Suprapubic skin (tissue), 4 donors: ENCODE measurements around the gene LRGUK. TPM values are rescaled to one million over a fixed set of nuclear protein-coding genes. Genes with fewer than 3 reads are reported as not detected.

Source experiments
- DNase-seq, 2 donors: peaks; one replicate each; pipeline ENCODE4 v3.0.0-alpha.2; 2019; ENCODE audit warnings: low spot score in 2 of 2
- H3K27ac ChIP-seq: fragments of 200-600 bp; sonication (generic); one replicate; pipeline ENCODE4 v1.5.1; 2019
- H3K27me3 ChIP-seq: fragments of 200-600 bp; sonication (generic); one replicate; pipeline ENCODE4 v1.5.1; 2019
- H3K36me3 ChIP-seq: fragments of 200-600 bp; sonication (generic); one replicate; pipeline ENCODE4 v1.5.1; 2019
- H3K4me1 ChIP-seq: fragments of 200-600 bp; sonication (generic); one replicate; pipeline ENCODE4 v1.5.1; 2019
- H3K4me3 ChIP-seq: fragments of 200-600 bp; sonication (generic); one replicate; pipeline ENCODE4 v1.5.1; 2019; ENCODE audit warnings: mild to moderate bottlenecking
- H3K9me3 ChIP-seq: fragments of 200-600 bp; sonication (generic); one replicate; pipeline ENCODE4 v1.5.1; 2019
- CTCF ChIP-seq, 2 donors: fragments of 200-600 bp in 1 of 2; fragments of 450-650 bp in 1 of 2; sonication (generic) in 1 of 2; IDR thresholded peaks; one replicate each; pipeline ENCODE4 v1.5.1; 2016 to 2019; ENCODE audit warnings: antibody characterized with exemption in 2 of 2, mild to moderate bottlenecking in 1 of 2, moderate library complexity in 1 of 2
- EP300 ChIP-seq: sonication (generic); formaldehyde crosslinking; IDR thresholded peaks from one replicate; pipeline ENCODE4 v1.6.1; 2017; ENCODE audit warnings: antibody characterized with exemption
- POLR2A ChIP-seq, 2 donors: fragments of 450-650 bp; IDR thresholded peaks; one replicate each; pipeline ENCODE4 v1.6.1; 2017; ENCODE audit warnings: antibody characterized with exemption in 2 of 2, mild to moderate bottlenecking in 2 of 2, moderate library complexity in 2 of 2
- POLR2AphosphoS5 ChIP-seq, 3 donors: sonication (generic); formaldehyde crosslinking; IDR thresholded peaks; one replicate each; pipeline ENCODE4 v1.6.1; 2017; ENCODE audit warnings: antibody characterized with exemption in 3 of 3
- WGBS: methylation state at CpG from one replicate; pipeline ENCODE4 v1.1.5; 2018; 5-methylcytosine and 5-hydroxymethylcytosine counted together
- total RNA-seq, 4 donors: library from RNA; depleted of rRNA; stranded (reverse); fragments of >200 nt; gene quantifications; one replicate each; pipeline ENCODE4 v1.1.0, GENCODE V29; 2016

LRGUK gene
- total RNA-seq, 4 donors from 2014 or later = 0.34 to 1.2 (median 0.91) TPM

- Histone ChIP-seq H3K36me3 (no peaks in the 10 kb centered on the region), H3K4me3 (no peak overlapping the region), H3K27ac (no peak overlapping the region), H3K9me3 (no peaks in the 10 kb centered on the region), H3K27me3 (no peaks in the 10 kb centered on the region), H3K4me1 (no peaks in the 10 kb centered on the region)
- WGBS = 90% methylated on average over 6 of the region's 7 CpGs
- DNase-seq = no peak
- no peak for TF ChIP-seq EP300
- no peak for TF ChIP-seq CTCF (IDR thresholded peaks at IDR 0.05)
- TF ChIP-seq POLR2AphosphoS5 (IDR thresholded peaks at IDR 0.05) = no peak
- no peak for TF ChIP-seq POLR2A (IDR thresholded peaks at IDR 0.05)
Observed at GRCh38 chr7:134201569-134202261, 74.6 kb downstream of the LRGUK start.

GRCh38 chr7:134203186-134203889, 76.2 kb downstream of the LRGUK start:
- Histone ChIP-seq H3K4me1 (no peaks in the 10 kb centered on the region), H3K4me3 (no peak overlapping the region), H3K27ac (no peak overlapping the region), H3K9me3 (no peaks in the 10 kb centered on the region), H3K36me3 (no peaks in the 10 kb centered on the region), H3K27me3 (no peaks in the 10 kb centered on the region)
- DNase-seq = no peak
- TF ChIP-seq EP300 (no peak), POLR2A (IDR thresholded peaks at IDR 0.05) (no peak), POLR2AphosphoS5 (IDR thresholded peaks at IDR 0.05) (no peak), CTCF (IDR thresholded peaks at IDR 0.05) (no peak)
- 90% methylated on average over 4 of the region's 4 CpGs for WGBS

GRCh38 chr7:134209322-134210015, 82.3 kb downstream of the LRGUK start:
- H3K27me3 ChIP-seq = no peaks in the 10 kb centered on the region
- no peak overlapping the region for H3K4me3 ChIP-seq
- no peaks in the 10 kb centered on the region for H3K9me3 ChIP-seq
- no peaks in the 10 kb centered on the region for H3K36me3 ChIP-seq
- WGBS = 90% methylated on average over 8 of the region's 16 CpGs
- no peaks in the 10 kb centered on the region for H3K4me1 ChIP-seq
- no peak for TF ChIP-seq CTCF (IDR thresholded peaks at IDR 0.05)
- TF ChIP-seq EP300 = no peak
- TF ChIP-seq POLR2AphosphoS5 (IDR thresholded peaks at IDR 0.05) = no peak
- TF ChIP-seq POLR2A (IDR thresholded peaks at IDR 0.05) = no peak
- DNase-seq = no peak
- H3K27ac ChIP-seq = no peak overlapping the region

GRCh38 chr7:134210227-134210626, 83.1 kb downstream of the LRGUK start:
- no peak overlapping the region for H3K4me3 ChIP-seq
- no peak overlapping the region for H3K27ac ChIP-seq
- DNase-seq = no peak
- no peaks in the 10 kb centered on the region for H3K4me1 ChIP-seq
- H3K27me3 ChIP-seq = no peaks in the 10 kb centered on the region
- no peaks in the 10 kb centered on the region for H3K9me3 ChIP-seq
- no peak for TF ChIP-seq EP300
- no peak for TF ChIP-seq POLR2AphosphoS5 (IDR thresholded peaks at IDR 0.05)
- TF ChIP-seq POLR2A (IDR thresholded peaks at IDR 0.05) = no peak
- no peak for TF ChIP-seq CTCF (IDR thresholded peaks at IDR 0.05)
- 93% methylated on average over 8 of the region's 8 CpGs for whole genome bisulfite sequencing
- no peaks in the 10 kb centered on the region for H3K36me3 ChIP-seq
